Stimulated activated naive CD4-positive, alpha-beta T cell (primary cell): ENCODE results near the gene MAGEA11.
"Not testable (repeated sequence)": the region's sequence is repeated elsewhere in the genome, so short reads cannot be mapped to it uniquely, and the experiment has no call there.

Experiments
- DNase-seq, 6 experiments: peaks; one replicate each; lab custom pipeline; 2025; lab: John Stamatoyannopoulos, UW

Gene MAGEA11

GRCh38 chrX:149717803-149718202 is 5.9 kb downstream of the MAGEA11 start:
- no peak for DNase-seq

- no peak for DNase-seq
Observed at GRCh38 chrX:149718757-149719156, 6.9 kb downstream of the MAGEA11 start.

DNA sequence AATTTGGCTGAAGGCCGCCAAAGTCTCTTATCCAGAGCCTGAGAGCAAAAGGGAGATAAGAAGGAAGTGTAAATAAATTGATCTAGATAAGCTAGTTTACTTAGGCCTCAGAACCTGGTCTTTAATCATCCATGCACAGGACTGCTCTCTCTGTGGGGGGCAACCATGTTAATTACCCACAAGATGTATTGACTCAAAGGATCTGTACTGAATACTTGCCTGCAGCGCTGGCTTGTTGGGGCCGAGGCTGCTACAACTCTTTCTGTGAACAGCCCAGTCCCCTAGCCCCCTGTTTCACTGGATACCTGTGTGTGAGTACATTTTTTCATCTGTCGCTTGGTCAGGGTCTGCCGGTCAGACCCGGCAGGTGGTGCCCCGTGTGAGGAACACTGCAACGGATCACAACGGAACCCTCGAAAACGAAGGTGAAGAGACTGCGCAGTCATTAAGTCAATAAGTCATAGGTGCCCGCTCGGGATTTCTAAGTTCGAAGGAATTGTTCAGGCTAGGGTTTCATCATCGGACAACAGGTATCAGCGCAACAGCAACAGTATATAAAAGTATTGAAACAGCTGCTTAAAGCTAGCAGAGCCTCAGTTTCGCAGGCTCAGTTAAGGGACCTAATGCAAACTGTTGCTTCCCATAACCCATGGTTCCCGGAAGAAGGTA is 8.3 kb downstream of the MAGEA11 start:
- DNase-seq, result no peak

GRCh38 chrX:149721241-149721640 is 9.4 kb downstream of the MAGEA11 start:
- not testable (repeated sequence) for DNase-seq

DNA sequence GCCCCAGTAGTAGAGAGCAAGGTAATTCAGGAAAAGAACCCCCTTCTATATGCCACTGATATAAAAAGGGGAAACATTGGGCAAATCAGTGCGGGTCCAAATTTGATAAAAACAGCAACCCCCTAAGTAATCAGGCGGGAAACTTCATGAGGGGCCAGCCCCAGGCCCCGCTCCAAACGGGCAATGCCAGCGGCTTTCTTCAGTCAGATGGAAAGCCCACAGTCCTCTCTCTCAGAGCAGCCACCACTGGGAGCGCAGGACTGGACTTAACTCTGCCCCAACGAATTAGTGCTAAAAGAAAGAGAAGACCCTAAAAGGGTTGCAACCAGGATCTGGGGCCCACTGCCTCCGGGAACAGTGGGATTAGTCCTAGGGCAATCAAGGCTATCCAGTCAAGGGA is 9.9 kb downstream of the MAGEA11 start:
- DNase-seq, result no peak

GRCh38 chrX:149723583-149724118 is 11.8 kb downstream of the MAGEA11 start:
- not testable (repeated sequence) for DNase-seq

DNA sequence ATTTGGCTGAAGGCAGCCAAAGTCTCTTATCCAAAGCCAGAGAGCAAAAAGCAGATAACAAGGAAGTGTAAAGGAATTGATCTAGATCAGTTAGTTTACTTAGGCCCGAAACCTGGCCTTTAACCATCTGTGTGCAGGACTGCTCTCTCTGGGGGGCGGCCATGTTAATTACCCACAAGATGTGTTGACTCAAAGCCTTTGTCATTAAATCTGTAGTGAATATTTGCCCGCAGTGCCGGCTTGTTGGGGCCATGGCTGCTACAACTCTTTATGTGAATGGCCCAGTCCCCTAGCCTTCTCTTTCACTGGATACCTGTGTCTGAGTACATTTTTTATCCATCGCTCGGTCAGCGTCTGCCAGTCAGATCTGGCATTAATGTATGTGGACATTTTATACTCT is 15.4 kb downstream of the MAGEA11 start:
- not testable (repeated sequence) for DNase-seq

DNA sequence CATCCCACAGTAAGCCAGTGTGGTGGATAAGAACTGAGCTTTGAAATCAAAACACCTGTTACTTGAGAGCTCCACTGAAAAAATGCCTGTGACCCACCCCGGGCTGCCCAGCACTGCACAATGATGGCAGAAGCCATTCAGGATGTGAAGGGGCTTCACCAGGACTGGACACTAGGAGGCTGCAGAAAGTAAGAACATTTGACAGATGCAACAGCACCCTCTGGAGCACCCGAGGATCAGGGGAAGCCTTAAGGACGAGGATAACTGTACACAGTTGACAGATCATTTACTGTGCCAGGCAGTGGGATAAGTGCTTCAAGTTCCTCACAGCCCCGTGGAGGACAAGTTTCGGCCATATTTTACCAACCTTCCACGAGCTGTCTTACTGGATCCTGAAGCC is 30.4 kb downstream of the MAGEA11 start:
- DNase-seq, result not testable (repeated sequence)

DNA sequence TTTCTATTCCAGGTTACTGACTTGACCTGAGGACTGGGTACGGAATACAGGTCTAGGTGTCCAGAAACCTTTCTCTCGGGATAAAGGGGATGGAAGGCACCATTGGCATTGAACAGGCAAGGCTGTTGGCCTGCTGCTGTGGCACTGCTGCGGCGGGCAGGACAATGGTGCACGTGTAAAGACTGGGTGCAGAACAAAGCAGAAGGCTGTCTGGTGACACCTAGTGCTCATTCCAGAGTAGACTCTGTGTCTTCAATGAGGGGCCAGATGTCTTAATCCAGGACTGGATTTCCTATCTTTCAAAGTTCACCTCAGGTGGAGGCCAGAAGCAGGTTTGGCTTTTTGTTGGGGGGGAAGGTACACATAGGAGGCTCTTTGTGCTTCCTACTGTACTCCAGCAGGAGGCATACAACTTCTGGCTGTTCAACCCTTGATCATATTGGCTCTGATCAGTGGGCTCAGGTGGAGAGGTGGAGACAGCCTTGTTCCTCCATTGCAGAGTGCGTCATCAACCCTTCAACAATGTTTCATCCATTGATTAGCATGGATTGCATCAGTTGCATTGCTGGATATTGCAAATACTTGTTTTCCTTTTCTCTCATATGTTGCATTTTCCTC is 34.6 kb downstream of the MAGEA11 start:
- DNase-seq, result not testable (repeated sequence)

DNA sequence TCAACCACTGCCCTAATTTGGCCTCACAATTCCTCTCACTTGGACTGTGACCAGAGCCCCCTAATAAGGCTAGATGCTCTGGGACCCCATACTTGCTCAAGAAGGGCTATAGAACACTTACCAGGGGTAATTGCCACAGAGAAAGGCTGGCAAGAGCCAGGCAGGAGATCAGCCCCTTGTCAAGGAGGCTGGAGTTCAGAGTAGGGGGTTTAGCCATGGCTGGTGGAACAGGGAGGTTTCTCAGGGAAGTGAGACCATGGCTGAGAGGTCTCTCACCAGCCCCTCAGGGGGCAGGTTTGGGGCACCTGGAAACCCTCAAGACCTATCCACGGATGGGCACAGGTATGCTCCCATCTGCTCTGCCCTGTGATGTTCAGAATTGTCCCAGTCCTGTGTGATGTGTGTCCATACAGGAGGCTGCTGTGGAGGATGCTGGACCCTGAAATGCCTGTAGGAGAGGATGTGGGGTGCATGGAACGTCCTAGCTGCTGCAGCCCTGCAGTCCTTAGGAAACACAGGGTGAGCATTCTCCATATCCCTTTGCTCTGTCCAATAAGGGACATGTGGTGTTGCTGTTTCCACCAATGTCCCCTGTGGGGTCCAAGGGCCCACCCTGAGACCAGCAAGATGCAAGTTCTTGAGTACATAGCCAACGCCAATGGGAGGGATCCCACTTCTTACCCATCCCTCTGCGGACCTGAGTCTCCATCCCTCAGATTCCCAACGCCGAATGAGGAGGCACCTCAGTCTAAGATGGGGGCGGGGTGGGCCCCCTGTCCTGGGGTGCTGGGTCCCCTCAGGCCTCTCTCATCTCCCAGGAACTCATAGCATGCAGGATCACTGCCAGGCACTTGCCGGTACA is 45.6 kb downstream of the MAGEA11 start:
- no peak for DNase-seq

DNA sequence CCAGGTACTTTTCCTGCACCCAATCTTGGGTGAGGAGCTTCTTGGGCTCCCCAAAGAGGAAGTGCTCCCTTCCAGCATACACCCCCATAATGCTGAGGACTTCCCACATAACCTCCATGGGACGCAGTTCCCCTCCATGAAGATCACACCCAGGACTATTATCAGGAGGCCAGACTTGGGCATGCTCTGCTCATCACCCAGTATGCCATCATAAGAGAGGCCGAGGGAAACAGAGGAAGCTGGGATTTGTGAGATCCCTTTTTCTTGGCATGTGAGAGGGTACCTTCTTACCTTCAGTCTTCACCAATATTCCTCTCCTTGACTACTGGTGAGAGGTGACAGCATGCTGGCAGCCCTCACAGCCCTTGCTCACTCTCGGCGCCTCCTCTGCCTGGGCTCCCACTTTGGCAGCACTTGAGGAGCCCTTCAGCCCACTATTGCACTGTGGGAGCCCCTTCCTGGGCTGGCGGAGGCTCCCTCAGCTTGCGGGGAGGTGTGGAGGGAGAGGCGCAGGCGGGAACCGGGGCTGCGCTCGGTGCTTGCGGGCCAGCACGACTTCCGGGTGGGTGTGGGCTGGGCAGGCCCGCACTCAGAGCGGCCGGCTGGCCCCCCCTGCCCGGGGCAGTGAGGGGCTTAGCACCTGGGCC is 46.3 kb downstream of the MAGEA11 start:
- DNase-seq, result no peak

DNA sequence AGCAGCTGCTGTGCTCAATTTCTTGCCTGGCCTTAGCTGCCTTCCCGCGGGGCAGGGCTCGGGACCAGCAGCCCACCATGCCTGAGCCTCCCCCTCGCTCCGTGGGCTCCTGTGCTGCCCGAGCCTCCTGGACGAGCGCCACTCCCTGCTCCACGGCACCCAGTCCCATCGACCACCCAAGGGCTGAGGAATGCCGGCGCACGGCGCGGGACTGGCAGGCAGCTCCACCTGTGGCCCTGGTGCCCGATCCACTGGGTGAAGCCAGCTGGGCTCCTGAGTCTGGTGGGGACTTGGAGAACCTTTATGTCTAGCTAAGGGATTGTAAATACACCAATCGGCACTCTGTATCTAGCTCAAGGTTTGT is 46.8 kb downstream of the MAGEA11 start:
- not testable (repeated sequence) for DNase-seq

GRCh38 chrX:149759824-149760223 is 48.0 kb downstream of the MAGEA11 start:
- DNase-seq, result no peak

DNA sequence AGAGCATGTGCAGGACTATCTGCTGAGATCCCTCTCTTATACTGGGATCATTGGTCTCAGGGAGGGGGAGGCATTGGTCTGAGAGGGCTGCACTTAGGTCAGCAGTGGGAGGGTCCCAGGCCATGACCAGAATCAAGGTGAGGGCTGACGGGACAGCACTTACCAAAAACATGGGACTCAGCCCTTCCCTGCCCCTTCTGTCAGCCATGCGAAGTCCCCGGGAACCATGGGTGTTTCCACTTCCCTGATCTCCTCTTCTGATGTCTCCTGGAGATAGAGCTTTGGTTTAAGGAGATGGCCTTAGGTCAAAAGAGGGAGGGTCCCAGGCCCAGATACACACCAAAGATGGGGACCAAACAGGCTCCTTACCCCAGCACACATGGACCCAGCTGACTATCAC is 49.1 kb downstream of the MAGEA11 start:
- DNase-seq, result no peak

GRCh38 chrX:149761858-149762674 is 50.2 kb downstream of the MAGEA11 start:
- DNase-seq, result not testable (repeated sequence)

DNA sequence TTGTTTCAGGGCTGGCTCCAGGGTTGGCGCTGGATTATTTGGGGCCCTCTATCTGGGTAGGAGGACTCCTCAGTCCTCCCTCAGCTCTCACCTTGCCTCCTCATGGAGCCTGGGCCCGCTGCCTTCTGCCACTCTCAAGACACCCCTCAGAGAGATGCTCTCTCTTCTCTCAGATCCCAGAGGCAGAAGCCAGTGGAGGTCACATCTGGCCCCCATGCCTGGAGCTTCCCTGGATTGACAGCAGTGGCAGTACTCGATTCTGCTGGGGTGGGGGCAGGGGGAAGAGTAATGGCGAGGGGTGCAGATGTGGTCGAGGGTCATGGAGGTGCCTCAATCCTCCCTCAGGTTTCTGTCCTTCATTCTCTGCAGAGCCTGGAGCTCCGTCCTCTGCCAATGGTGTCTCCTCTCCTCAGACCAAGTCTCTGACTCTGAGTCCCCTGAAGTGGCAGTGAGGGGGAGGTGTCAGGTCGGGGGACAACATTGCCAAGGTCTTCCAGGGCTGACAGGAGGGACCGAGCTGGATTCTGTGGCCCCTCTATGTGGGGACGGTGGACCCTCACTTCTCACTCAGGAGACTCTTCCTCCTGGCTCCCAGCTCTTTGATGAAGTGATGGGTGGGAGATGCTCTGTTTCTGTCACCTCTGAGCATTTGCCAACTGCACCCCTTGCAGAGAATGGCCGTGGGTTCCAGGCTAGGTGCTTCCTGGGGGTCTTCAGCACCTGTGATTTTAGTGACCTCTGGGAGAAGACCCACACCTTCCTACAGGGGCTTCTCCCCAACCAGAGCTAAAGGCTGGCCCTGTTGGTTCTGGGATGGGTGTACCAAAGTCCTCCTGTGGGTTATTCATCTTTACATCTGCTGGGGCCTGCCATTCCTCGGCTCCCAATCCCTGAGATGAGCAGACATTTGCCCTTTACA is 51.1 kb downstream of the MAGEA11 start:
- DNase-seq, result no peak
